ENCODE data around the gene DAGLA. TPM values are rescaled to one million over a fixed set of nuclear protein-coding genes. Genes with fewer than 3 reads are reported as not detected.

DAGLA gene
- total RNA-seq, 1 experiment from 2014 or later = 10.1 TPM

DNA sequence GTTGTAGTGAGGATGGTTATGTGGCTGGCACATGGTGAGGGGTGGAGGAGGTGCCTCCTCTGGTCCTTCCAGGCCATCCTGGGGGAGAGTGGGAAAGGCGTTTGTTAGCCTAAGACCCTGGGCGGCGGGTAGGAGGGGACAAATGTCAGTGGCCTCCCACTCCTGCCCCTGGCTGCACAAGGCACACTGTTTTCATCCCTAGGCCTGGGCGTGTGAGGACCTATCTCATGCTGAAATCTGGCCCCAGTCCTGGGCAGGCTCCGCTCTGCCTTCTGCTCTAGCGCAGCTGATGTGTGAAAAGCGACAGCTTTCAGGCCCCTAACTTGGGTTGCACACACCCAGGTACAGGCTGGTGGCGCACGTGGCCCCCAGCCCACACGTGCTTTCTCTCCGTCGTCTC is 32.1 kb downstream of the DAGLA start:
- no TSS peak for BruUV-seq (replicated peaks)
- Histone ChIP-seq H2AFZ (no peak overlapping the region), H3K4me1 (replicated peaks; ENCODE audit: insufficient read depth) (peaks cover 7% of the 10 kb centered on the region), H4K20me1 (ENCODE audit: insufficient read depth) (0 out of 2 replicates have a peak, but pooled peaks cover 6% of the 10 kb centered on the region), H3K9me3 (ENCODE audit: insufficient read depth, low read depth) (no peaks in the 10 kb centered on the region), H3K36me3 (ENCODE audit: low read depth) (no peaks in the 10 kb centered on the region), H3K79me2 (ENCODE audit: low read depth) (no peaks in the 10 kb centered on the region), H3K4me2 (no peak overlapping the region), H3K9me2 (ENCODE audit: insufficient read depth) (no peaks in the 10 kb centered on the region), H3K4me3 (no peak overlapping the region), H3F3A (ENCODE audit: insufficient read depth, low read depth) (peaks cover 3% of the 10 kb centered on the region), H3K27ac (no peak overlapping the region), H3K27me3 (ENCODE audit: insufficient read depth, low read depth) (no peaks in the 10 kb centered on the region)
- TF ChIP-seq, protein P1, sequence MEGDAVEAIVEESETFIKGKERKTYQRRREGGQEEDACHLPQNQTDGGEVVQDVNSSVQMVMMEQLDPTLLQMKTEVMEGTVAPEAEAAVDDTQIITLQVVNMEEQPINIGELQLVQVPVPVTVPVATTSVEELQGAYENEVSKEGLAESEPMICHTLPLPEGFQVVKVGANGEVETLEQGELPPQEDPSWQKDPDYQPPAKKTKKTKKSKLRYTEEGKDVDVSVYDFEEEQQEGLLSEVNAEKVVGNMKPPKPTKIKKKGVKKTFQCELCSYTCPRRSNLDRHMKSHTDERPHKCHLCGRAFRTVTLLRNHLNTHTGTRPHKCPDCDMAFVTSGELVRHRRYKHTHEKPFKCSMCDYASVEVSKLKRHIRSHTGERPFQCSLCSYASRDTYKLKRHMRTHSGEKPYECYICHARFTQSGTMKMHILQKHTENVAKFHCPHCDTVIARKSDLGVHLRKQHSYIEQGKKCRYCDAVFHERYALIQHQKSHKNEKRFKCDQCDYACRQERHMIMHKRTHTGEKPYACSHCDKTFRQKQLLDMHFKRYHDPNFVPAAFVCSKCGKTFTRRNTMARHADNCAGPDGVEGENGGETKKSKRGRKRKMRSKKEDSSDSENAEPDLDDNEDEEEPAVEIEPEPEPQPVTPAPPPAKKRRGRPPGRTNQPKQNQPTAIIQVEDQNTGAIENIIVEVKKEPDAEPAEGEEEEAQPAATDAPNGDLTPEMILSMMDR (conservative IDR thresholded peaks at IDR 0.05) = no peak
- TF ChIP-seq EZH2 (IDR thresholded peaks at IDR 0.05; ENCODE audit: low read depth) = no peak
- intact Hi-C loops (cut with micrococcal nuclease; ENCODE audit: unreplicated experiment) = no loop called here
- DNase-seq = no peak
- POLR2A ChIA-PET (ENCODE audit: unreplicated experiment) = no interaction called here
- CTCF ChIA-PET = no interaction called here

GRCh38 chr11:61712846-61713245 is 32.7 kb downstream of the DAGLA start:
- no peak for DNase-seq
- intact Hi-C loops (cut with micrococcal nuclease; ENCODE audit: unreplicated experiment) = no loop called here
- CTCF ChIA-PET = no interaction called here
- H3K4me3 ChIP-seq = no peak overlapping the region
- H3K36me3 ChIP-seq (ENCODE audit: low read depth) = no peaks in the 10 kb centered on the region
- TF ChIP-seq, protein P1 (conservative IDR thresholded peaks at IDR 0.05) = no peak
- TF ChIP-seq EZH2 (IDR thresholded peaks at IDR 0.05; ENCODE audit: low read depth) = no peak
- no peak overlapping the region for H3K4me2 ChIP-seq
- no TSS peak for BruUV-seq (replicated peaks)
- no peaks in the 10 kb centered on the region for H3K79me2 ChIP-seq (ENCODE audit: low read depth)
- H3K9me3 ChIP-seq (ENCODE audit: insufficient read depth, low read depth) = no peaks in the 10 kb centered on the region
- no peak overlapping the region for H2AFZ ChIP-seq
- 0 out of 2 replicates have a peak, but pooled peaks cover 6% of the 10 kb centered on the region for H4K20me1 ChIP-seq (ENCODE audit: insufficient read depth)
- H3K27ac ChIP-seq = no peak overlapping the region
- peaks cover 3% of the 10 kb centered on the region for H3F3A ChIP-seq (ENCODE audit: insufficient read depth, low read depth)
- POLR2A ChIA-PET (ENCODE audit: unreplicated experiment) = no interaction called here
- H3K9me2 ChIP-seq (ENCODE audit: insufficient read depth) = no peaks in the 10 kb centered on the region
- no peaks in the 10 kb centered on the region for H3K27me3 ChIP-seq (ENCODE audit: insufficient read depth, low read depth)
- H3K4me1 ChIP-seq (replicated peaks; ENCODE audit: insufficient read depth) = peaks cover 2% of the 10 kb centered on the region; the same call in 1 of the 2 replicates

- no peak overlapping the region for H3K27ac ChIP-seq
- H3K79me2 ChIP-seq (ENCODE audit: low read depth) = no peaks in the 10 kb centered on the region
- no peak for DNase-seq
- intact Hi-C loops (cut with micrococcal nuclease; ENCODE audit: unreplicated experiment) = no loop called here
- CTCF ChIA-PET = no interaction called here
- no peak overlapping the region for H3K4me2 ChIP-seq
- no TSS peak for BruUV-seq (replicated peaks)
- H3K9me2 ChIP-seq (ENCODE audit: insufficient read depth) = no peaks in the 10 kb centered on the region
- 0 out of 2 replicates have a peak, but pooled peaks cover 6% of the 10 kb centered on the region for H4K20me1 ChIP-seq (ENCODE audit: insufficient read depth)
- no peak overlapping the region for H2AFZ ChIP-seq
- peaks cover 3% of the 10 kb centered on the region for H3F3A ChIP-seq (ENCODE audit: insufficient read depth, low read depth)
- no peaks in the 10 kb centered on the region for H3K27me3 ChIP-seq (ENCODE audit: insufficient read depth, low read depth)
- H3K4me1 ChIP-seq (replicated peaks; ENCODE audit: insufficient read depth) = no peaks in the 10 kb centered on the region
- H3K9me3 ChIP-seq (ENCODE audit: insufficient read depth, low read depth) = no peaks in the 10 kb centered on the region
- H3K4me3 ChIP-seq = no peak overlapping the region
- no peaks in the 10 kb centered on the region for H3K36me3 ChIP-seq (ENCODE audit: low read depth)
- POLR2A ChIA-PET (ENCODE audit: unreplicated experiment) = no interaction called here
- TF ChIP-seq EZH2 (IDR thresholded peaks at IDR 0.05; ENCODE audit: low read depth) = no peak
- TF ChIP-seq, protein P1 (conservative IDR thresholded peaks at IDR 0.05) = no peak
Observed at GRCh38 chr11:61713464-61713863, 33.3 kb downstream of the DAGLA start.

Measured in PC-9 (cell line).